Endothelial cell of umbilical vein (primary cell): ENCODE measurements around the gene CARD10. TPM values are rescaled to one million over a fixed set of nuclear protein-coding genes. Genes with fewer than 3 reads are reported as not detected.

Source experiments
- BruUV-seq: library from RNA; stranded (reverse); fragments of 400-500 nt; replicated peaks from 2 replicates; lab custom pipeline; 2021; lab: Mats Ljungman, UMichigan
- CTCF ChIA-PET: fragments of 300-600, 350-600 bp; sonication (Branson Sonifier 250); formaldehyde crosslinking; loops from one replicate; lab custom pipeline; 2021; ENCODE audit warnings: antibody characterized with exemption, inconsistent platforms; lab: Charles Lee
- POLR2A ChIA-PET: fragments of 300-600, 350-600 bp; sonication (Branson Sonifier 250); formaldehyde crosslinking; loops from one replicate; lab custom pipeline; 2021; ENCODE audit warnings: antibody characterized with exemption, inconsistent platforms; lab: Charles Lee
- DNase-seq: peaks from one replicate; pipeline ENCODE4 v3.0.0-alpha.2; 2011; ENCODE audit warnings: low read depth, low spot score
- FAIRE-seq: peaks from 2 replicates; lab custom pipeline; 2011; peaks lifted over from hg19 to GRCh38; lab: Jason Lieb, UNC
- H2AFZ ChIP-seq: 2 replicates; pipeline ENCODE4 v1.6.0; 2012; ENCODE audit warnings: low read depth, low read length, control low read depth, inconsistent platforms
- H3K27ac ChIP-seq: 2 replicates; pipeline ENCODE4 v1.5.1; 2011; ENCODE audit warnings: low read depth, mild to moderate bottlenecking, control low read depth, low read length, moderate library complexity; ENCODE audit not compliant: insufficient read depth
- H3K27me3 ChIP-seq, 2 experiments: 2 replicates each; pipeline versions ENCODE4 v1.6.0 to v1.6.1; 2011; ENCODE audit warnings: low read length in 2 of 2, mixed read lengths in 1 of 2; ENCODE audit not compliant: control insufficient read depth in 2 of 2, insufficient read depth in 2 of 2
- H3K36me3 ChIP-seq, 2 experiments: 2 replicates in 1 of 2; 3 replicates in 1 of 2; pipeline ENCODE4 v1.5.1; 2011; ENCODE audit warnings: low read length in 2 of 2, mild to moderate bottlenecking in 1 of 2, moderate library complexity in 1 of 2; ENCODE audit not compliant: control insufficient read depth in 2 of 2, insufficient read depth in 2 of 2; ENCODE audit errors: extremely low read depth in 1 of 2
- H3K4me1 ChIP-seq: 3 replicates; pipeline ENCODE4 v1.5.1; 2011; ENCODE audit warnings: mild to moderate bottlenecking, low read length; ENCODE audit not compliant: control insufficient read depth, insufficient read depth; ENCODE audit errors: extremely low read depth
- H3K4me2 ChIP-seq: 2 replicates; pipeline ENCODE4 v1.6.1; 2011; ENCODE audit warnings: low read length, control low read depth, mixed read lengths; ENCODE audit not compliant: insufficient read depth
- H3K4me3 ChIP-seq, 3 experiments: fragments of 200-600 bp in 1 of 3; sonication (generic), shearing (Covaris generic) in 1 of 3; replicated peaks in 1 of 3; 2 replicates each; pipeline ENCODE4 v1.5.1; 2011 to 2016; ENCODE audit warnings: control low read depth in 3 of 3, low read length in 3 of 3, mild to moderate bottlenecking in 2 of 3, inconsistent platforms in 1 of 3, low read depth in 1 of 3, moderate library complexity in 1 of 3; ENCODE audit not compliant: insufficient read depth in 1 of 3
- H3K79me2 ChIP-seq: 2 replicates; pipeline ENCODE4 v1.6.0; 2012; ENCODE audit warnings: low read length, inconsistent platforms; ENCODE audit not compliant: control insufficient read depth, insufficient read depth
- H3K9ac ChIP-seq: replicated peaks from 2 replicates; pipeline ENCODE3; 2011; ENCODE audit warnings: low read length, control low read depth; ENCODE audit not compliant: insufficient read depth; ENCODE audit errors: extremely low read depth
- H3K9me1 ChIP-seq: replicated peaks from 3 replicates; pipeline ENCODE4 v1.6.0; 2011; ENCODE audit warnings: mild to moderate bottlenecking, low read length; ENCODE audit not compliant: control insufficient read depth, insufficient read depth; ENCODE audit errors: extremely low read depth
- H3K9me3 ChIP-seq: replicated peaks from 2 replicates; pipeline ENCODE4 v1.5.1; 2012; ENCODE audit warnings: low read length, inconsistent platforms; ENCODE audit not compliant: control insufficient read depth, insufficient read depth
- H4K20me1 ChIP-seq: replicated peaks from 2 replicates; pipeline ENCODE3; 2011; ENCODE audit warnings: mild to moderate bottlenecking, low read length; ENCODE audit not compliant: control insufficient read depth, insufficient read depth; ENCODE audit errors: extremely low read depth
- CTCF ChIP-seq, 2 donors: IDR thresholded peaks; 1 replicate in 1 of 2; 2 replicates in 1 of 2; pipeline ENCODE4 v1.5.1; 2011; ENCODE audit warnings: low read length in 2 of 2, mild to moderate bottlenecking in 2 of 2, moderate library complexity in 2 of 2, control low read depth in 1 of 2, inconsistent platforms in 1 of 2, low read depth in 1 of 2; ENCODE audit not compliant: insufficient read depth in 1 of 2; ENCODE audit errors: extremely low read depth in 1 of 2
- EZH2 ChIP-seq: IDR thresholded peaks from 2 replicates; pipeline ENCODE4 v1.6.1; 2012; ENCODE audit warnings: borderline replicate concordance, low read depth, mild to moderate bottlenecking, moderate library complexity, low read length, inconsistent platforms; ENCODE audit not compliant: severe bottlenecking
- FOS ChIP-seq: IDR thresholded peaks from 2 replicates; pipeline ENCODE4 v1.6.1; 2011; ENCODE audit warnings: mild to moderate bottlenecking, low read length, moderate library complexity, borderline replicate concordance; ENCODE audit not compliant: insufficient read depth
- GATA2 ChIP-seq: IDR thresholded peaks from 2 replicates; pipeline ENCODE4 v1.7.0; 2011; ENCODE audit warnings: low read depth, mild to moderate bottlenecking, moderate library complexity, mixed read lengths, low read length; ENCODE audit not compliant: insufficient read length, insufficient read depth
- JUN ChIP-seq: IDR thresholded peaks from 2 replicates; pipeline ENCODE4 v1.6.1; 2011; ENCODE audit warnings: borderline replicate concordance, low read depth; ENCODE audit not compliant: insufficient read length, insufficient read depth
- MAX ChIP-seq: IDR thresholded peaks from 2 replicates; pipeline ENCODE4 v1.6.1; 2011; ENCODE audit not compliant: insufficient read depth, insufficient read length
- MYC ChIP-seq: IDR thresholded peaks from one replicate; pipeline ENCODE4 v1.6.1; 2011; ENCODE audit warnings: mild to moderate bottlenecking, low read depth, low read length
- POLR2A ChIP-seq: IDR thresholded peaks from 2 replicates; pipeline ENCODE4 v1.6.1; 2012; ENCODE audit warnings: low read depth, mild to moderate bottlenecking, control low read depth, low read length
- POLR2AphosphoS5 ChIP-seq: IDR thresholded peaks from 2 replicates; pipeline ENCODE4 v1.6.1; 2012; ENCODE audit warnings: low read depth, mild to moderate bottlenecking, control low read depth, low read length, moderate library complexity; ENCODE audit not compliant: insufficient read depth
- dilution Hi-C: fragments of 300-500 bp; cut with MboI; formaldehyde crosslinking; loops from one replicate; pipeline ENCODE4 v1.15.0; 2019; ENCODE audit warnings: low sequenced_read_pairs; ENCODE audit not compliant: extremely low pct_ligation_motif_present
- intact Hi-C: fragments of 100-400 bp; cut with micrococcal nuclease; formaldehyde crosslinking; loops from one replicate; pipeline ENCODE4 v1.10.0; 2022
- polyA plus RNA-seq, 4 experiments: library from polyadenylated mRNA; depleted of rRNA in 3 of 4; stranded (reverse) in 3 of 4; unstranded in 1 of 4; fragments of >200 nt; gene quantifications; 2 replicates each; pipeline versions ENCODE4 v1.2.1 to v1.2.3, GENCODE V29; 2011 to 2012; ENCODE audit warnings: missing spikeins in 1 of 4
- total RNA-seq: library from RNA; stranded (reverse); gene quantifications from 2 replicates; pipeline ENCODE4 v1.2.3, GENCODE V29; 2021

CARD10 gene
- total and polyA plus RNA-seq, 2 donors (not counting 3 experiments of a cell fraction or from before 2014, with no cell fraction given): 36.1 to 39.5 TPM

- ChIA-PET CTCF (interaction anchor here (1.7 to 1.8 kb wide), 2 partner anchors 9 to 18 kb away, joined by 5 to 6 read pairs; no protein-coding TSS in a partner anchor), POLR2A (interaction anchor here (0.6 kb wide), 1 partner anchor 176 kb away, joined by 3 read pairs; no protein-coding TSS in a partner anchor)
- DNase-seq (no peak), FAIRE-seq (no peak)
- H3K79me2 ChIP-seq: peaks cover 12% of the 10 kb centered on the region
- no peak overlapping the region for H3K27ac ChIP-seq
- no peak overlapping the region for H3K4me2 ChIP-seq
- TF ChIP-seq MAX (no peak), EZH2 (no peak), POLR2A (no peak), FOS (no peak), MYC (no peak), CTCF (IDR thresholded peaks at IDR 0.05; ENCODE audit: extremely low read depth in 1 of 2, insufficient read depth in 1 of 2, low read depth in 1 of 2, low read length in 2 of 2) (no peak), JUN (no peak), GATA2 (no peak), POLR2AphosphoS5 (no peak)
- intact Hi-C loops: no loop called here
- H3K9me3 ChIP-seq: no peaks in the 10 kb centered on the region
- H3K9me1 ChIP-seq: no peaks in the 10 kb centered on the region
- no peak overlapping the region for H3K9ac ChIP-seq
- dilution Hi-C loops: no loop called here
- H3K27me3 ChIP-seq: no peaks in the 10 kb centered on the region
- H4K20me1 ChIP-seq: no peaks in the 10 kb centered on the region
- H3K4me3 ChIP-seq: no peak overlapping the region
- no peak overlapping the region for H2AFZ ChIP-seq
- no TSS peak for BruUV-seq
- H3K36me3 ChIP-seq: peaks cover 0 to 25% of the 10 kb centered on the region in 2 experiments
- H3K4me1 ChIP-seq: peaks cover 19% of the 10 kb centered on the region
These were observed 29.2 kb downstream of the CARD10 start for GRCh38 chr22:37489983-37490382.
